ENCODE data around the gene RGMA. TPM values are rescaled to one million over a fixed set of nuclear protein-coding genes. Genes with fewer than 3 reads are reported as not detected.
"Not testable (repeated sequence)": the region's sequence is repeated elsewhere in the genome, so short reads cannot be mapped to it uniquely, and the experiment has no call there.

The RGMA gene
- total RNA-seq, 1 donor from 2014 or later, result 0.34 TPM

GRCh38 chr15:93046721-93047120 is 42.3 kb downstream of the RGMA start:
- H3K9me3 Mint-ChIP-seq, result peaks cover 8% of the 10 kb centered on the region
- no peak for DNase-seq (ENCODE audit: low spot score)
- no peak overlapping the region for H3K27ac Mint-ChIP-seq
- H3K27me3 Mint-ChIP-seq (ENCODE audit: insufficient read depth), result peaks cover 6% of the 10 kb centered on the region
- no peak overlapping the region for H3K4me3 Mint-ChIP-seq
- H3K4me1 Mint-ChIP-seq (ENCODE audit: low read depth), result peaks cover 9% of the 10 kb centered on the region
- H3K36me3 Mint-ChIP-seq (ENCODE audit: low read depth), result peaks cover 6% of the 10 kb centered on the region
- intact Hi-C loops (cut with micrococcal nuclease), result no loop called here

GRCh38 chr15:93046120-93046519 is 42.9 kb downstream of the RGMA start:
- H3K9me3 Mint-ChIP-seq, result peaks cover 8% of the 10 kb centered on the region
- H3K4me1 Mint-ChIP-seq (ENCODE audit: low read depth), result peaks cover 9% of the 10 kb centered on the region
- intact Hi-C loops (cut with micrococcal nuclease), result no loop called here
- DNase-seq (ENCODE audit: low spot score), result no peak
- H3K36me3 Mint-ChIP-seq (ENCODE audit: low read depth), result peaks cover 6% of the 10 kb centered on the region
- no peak overlapping the region for H3K4me3 Mint-ChIP-seq
- no peak overlapping the region for H3K27ac Mint-ChIP-seq
- H3K27me3 Mint-ChIP-seq (ENCODE audit: insufficient read depth), result peaks cover 6% of the 10 kb centered on the region

DNA sequence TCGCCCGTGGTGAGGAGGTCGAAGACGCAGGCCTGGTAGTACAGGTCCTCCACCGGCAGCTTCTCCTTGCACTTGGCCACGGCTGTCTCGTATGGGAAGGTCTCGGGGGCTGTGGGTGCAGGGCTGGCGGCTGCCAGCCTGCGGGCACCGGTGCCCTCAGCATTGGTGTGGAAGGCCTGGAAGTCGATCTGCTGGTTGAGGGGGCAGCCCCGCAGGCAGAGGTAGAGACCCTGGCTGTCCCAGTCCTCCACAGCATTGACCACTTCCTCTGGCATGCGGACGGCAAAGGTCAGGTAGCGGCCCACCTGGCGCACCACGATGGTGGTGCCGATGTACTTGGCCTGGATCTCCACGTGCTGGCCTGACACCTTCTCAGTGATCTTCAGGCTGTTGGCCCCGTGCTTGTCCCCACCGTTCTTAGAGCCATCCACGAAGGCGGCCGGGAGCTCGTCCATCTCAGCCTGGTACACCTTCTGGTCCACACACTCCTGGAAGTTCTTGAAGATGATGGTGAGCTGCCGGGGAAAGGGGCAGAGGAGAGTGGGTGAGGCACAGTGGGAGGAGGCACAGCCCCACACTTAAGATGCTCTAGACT is 43.7 kb downstream of the RGMA start:
- Mint-ChIP-seq H3K27ac (no peak overlapping the region), H3K27me3 (ENCODE audit: insufficient read depth) (peaks cover 6% of the 10 kb centered on the region), H3K36me3 (ENCODE audit: low read depth) (peaks cover 6% of the 10 kb centered on the region), H3K9me3 (peaks cover 8% of the 10 kb centered on the region), H3K4me3 (no peak overlapping the region), H3K4me1 (ENCODE audit: low read depth) (peaks cover 9% of the 10 kb centered on the region)
- intact Hi-C loops (cut with micrococcal nuclease), result no loop called here
- no peak for DNase-seq (ENCODE audit: low spot score)

GRCh38 chr15:93044301-93045190 is 44.5 kb downstream of the RGMA start:
- H3K9me3 Mint-ChIP-seq, result peaks cover 8% of the 10 kb centered on the region
- H3K27me3 Mint-ChIP-seq (ENCODE audit: insufficient read depth), result peaks cover 6% of the 10 kb centered on the region
- H3K4me3 Mint-ChIP-seq, result no peak overlapping the region
- H3K27ac Mint-ChIP-seq, result no peak overlapping the region
- H3K36me3 Mint-ChIP-seq (ENCODE audit: low read depth), result peaks cover 6% of the 10 kb centered on the region
- no peak for DNase-seq (ENCODE audit: low spot score)
- intact Hi-C loops (cut with micrococcal nuclease), result no loop called here
- peaks cover 9% of the 10 kb centered on the region for H3K4me1 Mint-ChIP-seq (ENCODE audit: low read depth)

DNA sequence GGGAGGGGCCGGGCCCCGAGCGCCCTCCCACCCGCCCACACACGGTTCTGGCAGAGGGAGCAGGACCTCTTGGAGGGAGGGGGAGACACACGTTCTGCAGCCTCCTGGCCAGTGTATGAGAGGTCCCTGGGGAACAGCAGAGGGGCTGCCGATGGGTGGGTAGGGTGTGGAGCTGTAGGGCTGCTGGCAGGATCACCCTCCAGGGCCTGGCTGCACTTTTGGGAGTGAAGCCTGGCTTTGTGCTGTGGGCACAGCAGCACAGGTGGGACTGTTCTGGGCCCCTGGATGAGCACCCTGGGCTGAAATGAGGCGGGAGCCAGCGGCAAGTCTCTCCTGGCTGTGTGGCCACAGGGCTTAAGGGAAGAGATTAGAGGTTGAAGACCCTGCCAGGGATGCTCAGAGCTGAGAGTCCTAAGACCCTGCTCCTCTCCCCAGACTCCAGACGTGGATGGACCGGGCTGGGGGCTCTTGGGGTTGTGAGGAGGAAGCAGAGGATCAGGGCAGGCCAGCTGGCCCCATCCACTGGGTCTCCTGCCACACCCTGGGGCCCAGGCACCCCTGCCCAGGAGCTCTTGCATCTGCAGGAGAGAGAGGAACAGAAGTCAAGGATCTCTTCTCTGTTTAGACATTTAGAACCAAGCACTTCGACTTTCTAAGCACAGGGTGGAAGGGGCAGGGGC is 45.2 kb downstream of the RGMA start:
- DNase-seq (ENCODE audit: low spot score), result no peak
- intact Hi-C loops (cut with micrococcal nuclease), result no loop called here
- Mint-ChIP-seq H3K4me1 (ENCODE audit: low read depth) (peaks cover 9% of the 10 kb centered on the region), H3K27me3 (ENCODE audit: insufficient read depth) (peaks cover 6% of the 10 kb centered on the region), H3K27ac (no peak overlapping the region), H3K4me3 (no peak overlapping the region), H3K36me3 (ENCODE audit: low read depth) (peaks cover 6% of the 10 kb centered on the region), H3K9me3 (peaks cover 8% of the 10 kb centered on the region)

DNA sequence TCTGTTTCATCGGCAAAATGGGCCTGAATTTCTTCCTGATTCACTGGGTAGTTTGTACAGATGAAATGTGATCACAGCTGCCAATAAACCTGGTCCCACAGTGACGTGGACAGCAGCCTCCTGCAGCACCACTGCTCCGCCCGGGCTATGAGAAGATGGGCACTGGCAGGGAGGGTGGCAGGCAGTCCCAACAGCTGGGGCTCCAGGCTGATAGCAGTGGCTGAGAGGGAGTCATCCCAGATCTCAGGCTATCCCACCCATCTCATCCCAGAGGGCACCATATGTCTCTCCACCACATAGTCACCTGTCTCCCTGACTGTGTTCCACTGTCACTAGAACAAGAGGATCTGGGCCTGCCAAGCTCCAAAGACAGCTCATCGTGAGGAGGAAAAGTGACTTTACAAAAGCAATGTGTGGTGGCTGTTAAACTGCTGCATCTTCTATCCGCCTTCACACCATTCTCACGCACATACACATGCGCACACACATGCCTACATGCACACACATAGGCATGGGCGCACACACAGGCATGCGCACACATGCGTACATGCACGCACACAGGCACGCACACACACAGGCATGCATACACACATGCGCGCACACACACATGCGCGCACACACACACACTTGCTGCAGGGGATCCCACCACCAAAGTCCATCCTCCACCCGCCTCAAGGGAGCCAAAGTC is 46.2 kb downstream of the RGMA start:
- intact Hi-C loops (cut with micrococcal nuclease), result no loop called here
- H3K27ac Mint-ChIP-seq, result no peak overlapping the region
- peaks cover 8% of the 10 kb centered on the region for H3K9me3 Mint-ChIP-seq
- DNase-seq (ENCODE audit: low spot score), result no peak
- peaks cover 8% of the 10 kb centered on the region for H3K27me3 Mint-ChIP-seq (ENCODE audit: insufficient read depth)
- H3K4me3 Mint-ChIP-seq, result no peak overlapping the region
- peaks cover 6% of the 10 kb centered on the region for H3K36me3 Mint-ChIP-seq (ENCODE audit: low read depth)
- H3K4me1 Mint-ChIP-seq (ENCODE audit: low read depth), result peaks cover 5% of the 10 kb centered on the region

DNA sequence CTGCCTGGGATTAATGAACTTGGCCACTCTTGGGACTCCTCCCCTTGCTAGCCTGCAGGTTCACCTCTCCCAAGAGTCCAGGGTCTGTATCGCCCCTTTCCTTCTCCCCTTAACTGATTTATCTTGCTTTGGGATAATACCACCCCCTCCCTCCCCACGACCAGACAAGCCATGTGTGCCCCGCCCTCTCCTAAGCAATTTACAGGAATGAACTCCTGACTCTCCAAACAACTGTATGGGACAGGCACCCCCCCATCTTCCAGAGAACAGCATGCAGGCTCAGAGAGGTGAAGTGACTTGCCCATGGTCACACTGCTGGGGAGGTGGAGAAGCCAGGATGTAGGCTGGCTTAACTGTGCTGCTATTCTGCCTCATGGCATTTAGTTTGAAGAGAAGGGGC is 46.8 kb downstream of the RGMA start:
- Mint-ChIP-seq H3K4me1 (ENCODE audit: low read depth) (no peaks in the 10 kb centered on the region), H3K27me3 (ENCODE audit: insufficient read depth) (peaks cover 10% of the 10 kb centered on the region), H3K4me3 (no peak overlapping the region), H3K9me3 (peaks cover 8% of the 10 kb centered on the region), H3K36me3 (ENCODE audit: low read depth) (peaks cover 6% of the 10 kb centered on the region), H3K27ac (no peak overlapping the region)
- intact Hi-C loops (cut with micrococcal nuclease), result no loop called here
- DNase-seq (ENCODE audit: low spot score), result no peak

DNA sequence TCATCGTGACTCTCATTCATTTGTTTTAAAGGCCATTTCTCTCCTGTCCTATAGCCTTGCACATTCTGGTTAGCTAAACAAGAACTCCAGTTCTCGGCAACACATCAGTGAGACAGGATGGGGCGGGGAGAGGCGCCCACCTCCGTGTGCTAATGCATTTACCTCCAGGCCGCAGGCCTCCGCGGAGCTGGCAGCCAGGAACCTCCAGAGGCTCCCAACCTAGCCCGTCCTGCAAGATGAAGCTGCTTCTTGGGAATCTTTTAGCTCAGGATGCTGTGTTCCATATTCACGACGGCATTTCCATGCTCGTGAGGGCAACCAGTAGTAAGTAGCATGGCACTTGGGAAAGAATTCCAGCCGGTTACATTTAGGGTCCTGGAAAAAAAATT is 47.9 kb downstream of the RGMA start:
- H3K27me3 Mint-ChIP-seq (ENCODE audit: insufficient read depth), result peaks cover 10% of the 10 kb centered on the region
- peaks cover under 1% of the 10 kb centered on the region for H3K4me1 Mint-ChIP-seq (ENCODE audit: low read depth)
- H3K27ac Mint-ChIP-seq, result no peak overlapping the region
- H3K4me3 Mint-ChIP-seq, result no peak overlapping the region
- intact Hi-C loops (cut with micrococcal nuclease), result no loop called here
- DNase-seq (ENCODE audit: low spot score), result no peak
- H3K36me3 Mint-ChIP-seq (ENCODE audit: low read depth), result peaks cover 3% of the 10 kb centered on the region
- H3K9me3 Mint-ChIP-seq, result peaks cover 4% of the 10 kb centered on the region

DNA sequence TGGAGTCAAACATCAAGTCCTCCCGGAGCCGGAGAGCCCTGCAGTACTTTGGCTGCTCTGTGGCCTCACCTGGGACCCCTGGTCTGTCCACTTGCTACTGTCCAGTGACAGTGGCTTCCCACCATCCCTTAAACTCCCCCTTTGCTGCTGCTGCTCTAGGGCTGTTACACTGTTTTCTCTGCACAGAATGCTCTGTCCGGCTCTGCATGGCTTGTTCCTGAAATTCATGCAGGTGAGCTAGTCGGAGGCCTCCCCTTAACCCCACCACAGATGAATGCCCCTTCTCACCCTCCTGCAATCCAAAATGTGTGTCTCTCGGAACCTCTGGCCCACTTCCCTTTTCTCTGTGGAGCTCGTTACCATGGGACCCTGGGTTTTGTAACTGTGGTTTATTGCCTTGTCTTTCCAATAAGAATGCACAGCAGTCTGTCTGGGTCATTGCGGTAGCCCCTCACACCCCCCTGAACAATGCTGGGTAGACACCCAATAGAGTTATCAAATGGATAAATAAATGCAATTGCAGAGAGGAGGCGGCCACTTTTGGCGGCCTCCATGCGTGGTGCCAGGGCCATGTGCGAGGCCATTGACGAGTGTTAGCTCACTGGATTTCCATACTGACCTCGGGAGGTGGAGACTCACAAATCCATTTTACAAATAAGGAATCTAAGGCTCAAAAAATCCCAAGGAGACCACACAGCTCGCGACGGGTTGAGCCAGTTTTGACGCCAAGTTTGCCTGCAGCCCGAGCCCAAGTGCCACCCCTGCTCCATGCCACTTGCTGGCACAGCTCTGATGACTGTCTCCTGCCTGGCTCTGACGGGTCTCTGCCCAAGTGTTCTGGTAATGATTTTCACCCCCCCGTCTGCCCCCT is 48.5 kb downstream of the RGMA start:
- intact Hi-C loops (cut with micrococcal nuclease), result no loop called here

DNA sequence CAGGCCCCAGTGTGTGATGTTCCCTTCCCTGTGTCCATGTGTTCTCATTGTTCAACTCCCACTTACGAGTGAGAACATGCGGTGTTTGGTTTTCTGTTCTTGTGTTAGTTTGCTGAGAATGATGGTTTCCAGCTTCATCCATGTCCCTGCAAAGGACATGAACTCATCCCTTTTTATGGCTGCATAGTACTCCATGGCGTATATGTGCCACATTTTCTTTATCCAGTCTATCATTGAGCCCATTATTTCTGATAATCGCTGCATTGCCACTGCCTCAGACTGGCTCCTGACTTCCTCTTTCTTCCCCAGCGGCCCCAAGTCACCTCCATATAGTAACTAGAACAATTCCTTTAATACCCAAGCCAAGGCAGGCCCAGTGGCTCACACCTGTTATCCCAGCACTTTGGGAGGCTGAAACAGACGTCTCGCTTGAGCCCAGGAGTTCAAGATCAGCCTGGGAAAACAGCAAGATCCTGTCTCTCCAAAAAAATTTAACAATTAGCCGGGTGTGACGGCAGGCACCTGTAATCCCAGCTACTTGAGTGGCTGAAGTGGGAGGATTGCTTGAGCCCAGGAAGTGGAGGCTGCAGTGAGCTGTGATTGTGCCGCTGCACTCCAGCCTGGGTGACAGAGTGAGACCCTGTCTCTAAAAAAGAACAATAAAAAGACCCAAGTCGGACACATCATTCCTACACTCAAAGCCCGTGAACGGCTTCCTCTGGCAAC is 49.3 kb downstream of the RGMA start:
- H3K36me3 Mint-ChIP-seq (ENCODE audit: low read depth); DNase-seq (ENCODE audit: low spot score); H3K27me3 Mint-ChIP-seq (ENCODE audit: insufficient read depth); intact Hi-C loops (cut with micrococcal nuclease); H3K4me3 Mint-ChIP-seq; H3K4me1 Mint-ChIP-seq (ENCODE audit: low read depth); H3K9me3 Mint-ChIP-seq; H3K27ac Mint-ChIP-seq: not testable (repeated sequence)

More for the DNA sequence above, 48.5 kb downstream of the RGMA start:
- Mint-ChIP-seq H3K36me3 (ENCODE audit: low read depth) (no peaks in the 10 kb centered on the region), H3K4me3 (no peak overlapping the region), H3K9me3 (no peaks in the 10 kb centered on the region), H3K27ac (no peak overlapping the region), H3K27me3 (ENCODE audit: insufficient read depth) (peaks cover 5% of the 10 kb centered on the region), H3K4me1 (ENCODE audit: low read depth) (peaks cover 6% of the 10 kb centered on the region)
- no peak for DNase-seq (ENCODE audit: low spot score)

GRCh38 chr15:93037820-93038705 is 50.9 kb downstream of the RGMA start:
- Mint-ChIP-seq H3K27me3 (ENCODE audit: insufficient read depth) (peaks cover 5% of the 10 kb centered on the region), H3K36me3 (ENCODE audit: low read depth) (no peaks in the 10 kb centered on the region), H3K4me3 (no peak overlapping the region), H3K4me1 (ENCODE audit: low read depth) (peaks cover 6% of the 10 kb centered on the region), H3K27ac (no peak overlapping the region), H3K9me3 (no peaks in the 10 kb centered on the region)
- intact Hi-C loops (cut with micrococcal nuclease), result no loop called here
- DNase-seq (ENCODE audit: low spot score), result no peak

All from activated T-helper 1 cell treated with anti-CD3 and anti-CD28 coated beads, Interleukin-12 subunit alpha, Interleukin-12 subunit beta, Interleukin-2, Interleukin-4 antibody, amounts not matched to agents 30 ng/mL and 10 ng/mL and 1 ng/mL, durations not matched to agents 14 hours and 24 hours and 36 hours (primary cell).